ENCODE measurements around the gene ANO1.

Gene ANO1

GRCh38 chr11:70080763-70081162, 2.6 kb downstream of the ANO1 start:
- Histone ChIP-seq H3K4me1 (ENCODE audit: control insufficient read depth, insufficient read depth, low read length, poor library complexity, severe bottlenecking) (no peaks in the 10 kb centered on the region), H3K27me3 (replicated peaks; ENCODE audit: control insufficient read depth, insufficient read depth, low read length, poor library complexity, severe bottlenecking) (peaks cover 5% of the 10 kb centered on the region), H3K27ac (ENCODE audit: insufficient read depth, low read length, poor library complexity, severe bottlenecking) (no peak overlapping the region), H3K9me3 (ENCODE audit: control insufficient read depth, low read length) (no peaks in the 10 kb centered on the region), H3K4me3 (ENCODE audit: insufficient read depth, low read depth, low read length, poor library complexity, severe bottlenecking) (no peak overlapping the region), H3K36me3 (ENCODE audit: control insufficient read depth, insufficient read depth, low read length) (no peaks in the 10 kb centered on the region)
- DNase-seq, result no peak

GRCh38 chr11:70082829-70083228, 4.7 kb downstream of the ANO1 start:
- Histone ChIP-seq H3K4me1 (ENCODE audit: control insufficient read depth, insufficient read depth, low read length, poor library complexity, severe bottlenecking) (no peaks in the 10 kb centered on the region), H3K36me3 (ENCODE audit: control insufficient read depth, insufficient read depth, low read length) (no peaks in the 10 kb centered on the region), H3K9me3 (ENCODE audit: control insufficient read depth, low read length) (no peaks in the 10 kb centered on the region), H3K27me3 (replicated peaks; ENCODE audit: control insufficient read depth, insufficient read depth, low read length, poor library complexity, severe bottlenecking) (peaks cover 5% of the 10 kb centered on the region), H3K4me3 (ENCODE audit: insufficient read depth, low read depth, low read length, poor library complexity, severe bottlenecking) (no peak overlapping the region), H3K27ac (ENCODE audit: insufficient read depth, low read length, poor library complexity, severe bottlenecking) (no peak overlapping the region)
- no peak for DNase-seq

GRCh38 chr11:70084046-70084984, 6.2 kb downstream of the ANO1 start:
- DNase-seq, result no peak
- no peaks in the 10 kb centered on the region for H3K36me3 ChIP-seq (ENCODE audit: control insufficient read depth, insufficient read depth, low read length)
- no peaks in the 10 kb centered on the region for H3K9me3 ChIP-seq (ENCODE audit: control insufficient read depth, low read length)
- peaks cover 5% of the 10 kb centered on the region for H3K27me3 ChIP-seq (replicated peaks; ENCODE audit: control insufficient read depth, insufficient read depth, low read length, poor library complexity, severe bottlenecking)
- H3K4me3 ChIP-seq (ENCODE audit: insufficient read depth, low read depth, low read length, poor library complexity, severe bottlenecking), result no peak overlapping the region
- no peaks in the 10 kb centered on the region for H3K4me1 ChIP-seq (ENCODE audit: control insufficient read depth, insufficient read depth, low read length, poor library complexity, severe bottlenecking)
- H3K27ac ChIP-seq (ENCODE audit: insufficient read depth, low read length, poor library complexity, severe bottlenecking), result no peak overlapping the region

- no peak overlapping the region for H3K27ac ChIP-seq (ENCODE audit: insufficient read depth, low read length, poor library complexity, severe bottlenecking)
- H3K4me1 ChIP-seq (ENCODE audit: control insufficient read depth, insufficient read depth, low read length, poor library complexity, severe bottlenecking), result no peaks in the 10 kb centered on the region
- no peaks in the 10 kb centered on the region for H3K9me3 ChIP-seq (ENCODE audit: control insufficient read depth, low read length)
- no peaks in the 10 kb centered on the region for H3K27me3 ChIP-seq (replicated peaks; ENCODE audit: control insufficient read depth, insufficient read depth, low read length, poor library complexity, severe bottlenecking)
- no peak overlapping the region for H3K4me3 ChIP-seq (ENCODE audit: insufficient read depth, low read depth, low read length, poor library complexity, severe bottlenecking)
- no peak for DNase-seq
- H3K36me3 ChIP-seq (ENCODE audit: control insufficient read depth, insufficient read depth, low read length), result no peaks in the 10 kb centered on the region
Observed at GRCh38 chr11:70085815-70086769, 8.0 kb downstream of the ANO1 start.

- Histone ChIP-seq H3K27ac (ENCODE audit: insufficient read depth, low read length, poor library complexity, severe bottlenecking) (no peak overlapping the region), H3K4me1 (ENCODE audit: control insufficient read depth, insufficient read depth, low read length, poor library complexity, severe bottlenecking) (no peaks in the 10 kb centered on the region)
Observed at GRCh38 chr11:70087446-70088167, 9.5 kb downstream of the ANO1 start.

GRCh38 chr11:70088735-70089250, 10.7 kb downstream of the ANO1 start:
- Histone ChIP-seq H3K9me3 (ENCODE audit: control insufficient read depth, low read length) (no peaks in the 10 kb centered on the region), H3K4me1 (ENCODE audit: control insufficient read depth, insufficient read depth, low read length, poor library complexity, severe bottlenecking) (no peaks in the 10 kb centered on the region), H3K36me3 (ENCODE audit: control insufficient read depth, insufficient read depth, low read length) (no peaks in the 10 kb centered on the region), H3K27ac (ENCODE audit: insufficient read depth, low read length, poor library complexity, severe bottlenecking) (no peak overlapping the region), H3K27me3 (replicated peaks; ENCODE audit: control insufficient read depth, insufficient read depth, low read length, poor library complexity, severe bottlenecking) (no peaks in the 10 kb centered on the region), H3K4me3 (ENCODE audit: insufficient read depth, low read depth, low read length, poor library complexity, severe bottlenecking) (no peak overlapping the region)
- no peak for DNase-seq

More at GRCh38 chr11:70087446-70088167, 9.5 kb downstream of the ANO1 start:
- Histone ChIP-seq H3K9me3 (ENCODE audit: control insufficient read depth, low read length) (no peaks in the 10 kb centered on the region), H3K36me3 (ENCODE audit: control insufficient read depth, insufficient read depth, low read length) (no peaks in the 10 kb centered on the region), H3K27me3 (replicated peaks; ENCODE audit: control insufficient read depth, insufficient read depth, low read length, poor library complexity, severe bottlenecking) (no peaks in the 10 kb centered on the region), H3K4me3 (ENCODE audit: insufficient read depth, low read depth, low read length, poor library complexity, severe bottlenecking) (no peak overlapping the region)
- no peak for DNase-seq

GRCh38 chr11:70089631-70090030, 11.5 kb downstream of the ANO1 start:
- no peak for DNase-seq
- no peaks in the 10 kb centered on the region for H3K27me3 ChIP-seq (replicated peaks; ENCODE audit: control insufficient read depth, insufficient read depth, low read length, poor library complexity, severe bottlenecking)
- H3K27ac ChIP-seq (ENCODE audit: insufficient read depth, low read length, poor library complexity, severe bottlenecking), result no peak overlapping the region
- H3K4me3 ChIP-seq (ENCODE audit: insufficient read depth, low read depth, low read length, poor library complexity, severe bottlenecking), result no peak overlapping the region
- no peaks in the 10 kb centered on the region for H3K9me3 ChIP-seq (ENCODE audit: control insufficient read depth, low read length)
- no peaks in the 10 kb centered on the region for H3K36me3 ChIP-seq (ENCODE audit: control insufficient read depth, insufficient read depth, low read length)
- H3K4me1 ChIP-seq (ENCODE audit: control insufficient read depth, insufficient read depth, low read length, poor library complexity, severe bottlenecking), result no peaks in the 10 kb centered on the region

- H3K27ac ChIP-seq (ENCODE audit: insufficient read depth, low read length, poor library complexity, severe bottlenecking), result no peak overlapping the region
- H3K4me1 ChIP-seq (ENCODE audit: control insufficient read depth, insufficient read depth, low read length, poor library complexity, severe bottlenecking), result no peaks in the 10 kb centered on the region
- H3K27me3 ChIP-seq (replicated peaks; ENCODE audit: control insufficient read depth, insufficient read depth, low read length, poor library complexity, severe bottlenecking), result no peaks in the 10 kb centered on the region
- no peak overlapping the region for H3K4me3 ChIP-seq (ENCODE audit: insufficient read depth, low read depth, low read length, poor library complexity, severe bottlenecking)
- no peaks in the 10 kb centered on the region for H3K36me3 ChIP-seq (ENCODE audit: control insufficient read depth, insufficient read depth, low read length)
- no peak for DNase-seq
- H3K9me3 ChIP-seq (ENCODE audit: control insufficient read depth, low read length), result no peaks in the 10 kb centered on the region
Observed at GRCh38 chr11:70090961-70091381, 12.9 kb downstream of the ANO1 start.

- Histone ChIP-seq H3K36me3 (ENCODE audit: control insufficient read depth, insufficient read depth, low read length) (no peaks in the 10 kb centered on the region), H3K4me3 (ENCODE audit: insufficient read depth, low read depth, low read length, poor library complexity, severe bottlenecking) (no peak overlapping the region), H3K9me3 (ENCODE audit: control insufficient read depth, low read length) (no peaks in the 10 kb centered on the region), H3K27me3 (replicated peaks; ENCODE audit: control insufficient read depth, insufficient read depth, low read length, poor library complexity, severe bottlenecking) (no peaks in the 10 kb centered on the region), H3K4me1 (ENCODE audit: control insufficient read depth, insufficient read depth, low read length, poor library complexity, severe bottlenecking) (no peaks in the 10 kb centered on the region), H3K27ac (ENCODE audit: insufficient read depth, low read length, poor library complexity, severe bottlenecking) (no peak overlapping the region)
- no peak for DNase-seq
Observed at GRCh38 chr11:70091638-70092037, 13.5 kb downstream of the ANO1 start.
